Measurements from ENCODE around the gene GNB1.

Gene GNB1

DNA sequence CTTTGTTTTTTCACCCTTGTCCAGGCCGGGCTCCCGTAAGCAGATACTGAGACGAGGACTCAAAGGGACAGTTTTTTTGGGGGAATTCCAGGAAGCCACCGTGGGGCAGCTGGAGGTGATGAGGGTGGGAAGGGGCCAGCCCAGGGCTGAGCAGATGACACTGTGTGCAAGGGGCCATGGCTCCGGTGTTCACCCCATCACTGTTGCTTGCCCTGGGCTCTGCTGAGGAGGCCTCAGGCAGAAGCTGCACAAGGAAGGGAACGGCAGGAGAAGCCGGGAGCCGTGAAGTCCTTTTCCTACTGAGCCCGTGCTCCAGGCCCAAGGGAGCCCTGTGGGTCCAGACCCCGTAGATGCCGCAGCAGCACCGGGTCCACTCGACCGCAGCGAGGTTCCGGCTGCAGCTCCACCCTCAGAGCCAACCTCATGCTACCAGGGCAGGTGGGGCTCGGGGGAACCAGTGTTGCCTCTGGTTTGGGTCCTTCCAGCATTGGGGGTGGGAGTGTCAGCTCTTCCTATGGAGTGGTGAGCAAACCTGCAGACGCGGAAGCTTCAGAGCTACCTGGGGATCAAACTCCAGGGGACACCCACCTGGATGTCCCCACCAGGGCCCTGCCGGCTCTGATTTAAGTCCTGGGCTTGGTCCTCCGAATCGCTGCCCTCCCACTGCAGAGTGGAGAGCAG lies 19.9 kb upstream of the GNB1 start:
- no peak for DNase-seq (ENCODE audit: low read depth, low spot score)

- DNase-seq (ENCODE audit: low read depth, low spot score), result no peak
Measured at GRCh38 chr1:1910033-1910465, 19.2 kb upstream of the GNB1 start.

- DNase-seq (ENCODE audit: low read depth, low spot score), result no peak
Measured at GRCh38 chr1:1908506-1908791, 17.6 kb upstream of the GNB1 start.

DNA sequence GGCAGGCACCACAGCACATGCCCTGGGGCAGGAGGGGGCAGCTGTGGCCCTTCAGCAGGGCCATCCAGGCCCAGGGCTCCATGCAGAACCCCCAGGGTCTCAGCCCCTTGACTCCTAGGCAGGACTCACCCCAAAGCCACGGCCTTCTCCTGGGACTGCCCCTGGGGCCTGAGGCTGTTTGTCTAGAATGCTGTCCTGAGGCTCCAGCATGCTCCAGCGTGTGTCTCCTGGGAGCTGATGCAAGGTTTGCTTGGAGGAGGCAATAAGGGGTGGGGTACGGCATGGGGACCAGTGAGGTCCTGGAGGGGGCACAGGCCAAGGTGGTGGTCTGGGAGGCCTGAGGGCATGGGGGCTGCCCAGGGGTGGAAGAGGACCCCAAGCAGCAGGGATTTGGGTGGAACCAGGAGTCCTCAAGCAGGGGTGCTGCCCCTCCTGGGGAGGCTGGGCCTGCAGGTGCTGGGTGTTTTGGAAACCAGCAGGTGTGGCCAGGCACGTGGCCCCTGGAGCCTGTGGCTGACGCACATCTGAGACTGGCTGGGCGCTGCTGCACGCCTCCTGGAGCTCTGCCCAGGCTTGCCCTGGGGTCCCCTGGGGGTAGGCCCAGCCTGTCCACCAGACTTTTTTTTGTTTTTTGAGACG lies 16.3 kb upstream of the GNB1 start:
- DNase-seq (ENCODE audit: low read depth, low spot score), result no peak

- DNase-seq (ENCODE audit: low read depth, low spot score), result peak; percentile 54
Measured at GRCh38 chr1:1906185-1907097, 15.6 kb upstream of the GNB1 start.

- DNase-seq (ENCODE audit: low read depth, low spot score), result no peak
Measured at GRCh38 chr1:1903224-1903623, 12.3 kb upstream of the GNB1 start.

DNA sequence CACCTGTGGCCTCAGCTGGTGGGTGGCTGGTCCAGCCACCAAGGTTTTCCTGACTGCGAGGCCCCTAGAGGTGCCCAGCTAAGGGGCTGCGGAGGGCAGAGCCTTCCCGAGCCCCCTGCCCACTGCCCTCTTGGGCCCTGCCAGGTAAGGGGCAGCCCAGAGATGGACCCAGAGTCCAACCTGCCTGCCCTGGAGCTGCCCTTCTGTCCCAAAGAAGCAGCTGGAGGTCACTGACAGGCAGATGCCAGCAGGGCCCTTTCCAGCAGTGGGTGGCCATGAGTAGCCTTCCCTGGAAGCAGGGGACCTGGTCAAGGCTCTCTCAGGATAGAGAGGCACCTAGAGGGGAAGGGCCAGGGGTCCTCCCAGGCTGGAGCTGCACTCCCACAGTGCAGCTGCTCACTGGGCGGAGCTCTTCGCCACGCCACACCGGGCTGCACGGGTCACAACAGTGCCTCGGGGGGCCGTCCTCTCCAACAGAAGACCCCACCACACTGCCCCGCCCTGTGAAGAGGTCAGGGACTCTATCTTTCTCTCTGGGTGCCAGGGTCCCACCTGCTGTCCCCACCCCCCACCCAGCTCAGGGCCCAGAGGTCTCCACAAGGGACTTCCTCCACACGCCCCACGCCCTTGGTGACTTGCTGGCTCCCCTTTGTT lies 10.9 kb upstream of the GNB1 start:
- no peak for DNase-seq (ENCODE audit: low read depth, low spot score)

GRCh38 chr1:1900883-1901640 lies 10.2 kb upstream of the GNB1 start:
- no peak for DNase-seq (ENCODE audit: low read depth, low spot score)

- DNase-seq (ENCODE audit: low read depth, low spot score), result no peak
Measured at GRCh38 chr1:1899967-1900327, 9.1 kb upstream of the GNB1 start.

DNA sequence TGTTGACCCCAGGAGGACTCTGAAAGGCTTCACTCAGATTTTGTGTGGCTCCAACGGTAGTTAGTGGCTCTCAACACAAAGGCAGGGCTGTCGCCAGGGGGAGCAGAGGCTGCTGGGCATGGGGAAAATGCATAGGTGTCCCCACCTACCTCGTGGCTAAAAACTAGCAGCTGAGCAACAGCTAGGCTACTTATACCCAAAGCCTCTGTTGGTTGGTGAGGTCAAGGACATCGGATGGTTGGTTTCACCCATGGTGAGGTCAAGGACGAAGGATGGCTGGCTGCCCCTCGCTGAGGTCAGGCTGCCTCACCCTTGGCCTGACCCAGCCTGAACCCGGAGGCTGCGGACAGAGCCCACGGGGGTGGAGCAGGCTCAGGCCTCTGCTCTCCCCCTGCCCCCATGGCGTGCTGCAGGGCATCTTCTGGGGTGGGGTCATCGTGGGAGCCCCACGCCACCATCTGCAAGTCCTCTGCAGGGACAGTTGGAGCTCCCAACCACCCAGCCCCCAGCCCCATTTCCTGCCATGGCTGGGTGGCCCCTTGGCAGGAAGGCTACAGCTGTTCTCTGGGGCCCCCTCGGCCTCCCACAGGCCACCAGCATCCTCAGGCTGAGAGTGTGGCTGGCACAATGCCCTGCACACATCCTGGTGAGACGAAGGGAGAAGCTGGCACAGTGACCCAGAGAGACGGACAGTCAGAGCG lies 8.5 kb upstream of the GNB1 start:
- no peak for DNase-seq (ENCODE audit: low read depth, low spot score)

DNA sequence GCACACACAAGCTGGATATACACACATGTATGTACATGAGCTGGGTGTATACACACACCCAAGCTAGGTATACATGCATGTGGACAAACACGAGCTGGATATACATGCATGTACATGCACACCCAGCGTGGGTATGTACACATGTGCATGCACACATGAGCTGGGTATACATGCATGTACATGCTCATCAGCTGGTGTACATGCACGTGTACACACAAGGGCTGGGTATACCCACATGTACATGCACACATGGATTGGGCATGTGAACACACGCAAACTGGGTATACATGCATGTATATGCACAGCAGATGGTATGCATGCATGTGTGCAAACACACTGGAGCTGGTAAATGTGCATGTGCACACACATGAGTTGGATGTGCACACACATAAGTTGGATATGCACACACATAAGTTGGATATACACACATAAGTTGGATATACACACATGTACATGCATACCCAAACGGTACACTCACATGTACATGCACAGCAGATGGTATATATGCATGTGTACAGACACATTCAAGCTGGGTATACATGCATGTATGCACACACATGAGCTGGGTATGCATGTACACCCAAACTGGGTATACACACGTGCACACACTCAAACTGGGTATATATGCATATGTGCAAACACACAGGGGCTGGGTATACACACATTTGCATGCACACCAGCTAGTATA lies 7.5 kb upstream of the GNB1 start:
- DNase-seq (ENCODE audit: low read depth, low spot score), result no peak

GRCh38 chr1:1895456-1896336 lies 4.8 kb upstream of the GNB1 start:
- DNase-seq (ENCODE audit: low read depth, low spot score), result no peak

GRCh38 chr1:1895060-1895418 lies 4.2 kb upstream of the GNB1 start:
- DNase-seq (ENCODE audit: low read depth, low spot score), result no peak

- DNase-seq (ENCODE audit: low read depth, low spot score), result no peak
Measured at GRCh38 chr1:1894354-1895059, 3.6 kb upstream of the GNB1 start.

DNA sequence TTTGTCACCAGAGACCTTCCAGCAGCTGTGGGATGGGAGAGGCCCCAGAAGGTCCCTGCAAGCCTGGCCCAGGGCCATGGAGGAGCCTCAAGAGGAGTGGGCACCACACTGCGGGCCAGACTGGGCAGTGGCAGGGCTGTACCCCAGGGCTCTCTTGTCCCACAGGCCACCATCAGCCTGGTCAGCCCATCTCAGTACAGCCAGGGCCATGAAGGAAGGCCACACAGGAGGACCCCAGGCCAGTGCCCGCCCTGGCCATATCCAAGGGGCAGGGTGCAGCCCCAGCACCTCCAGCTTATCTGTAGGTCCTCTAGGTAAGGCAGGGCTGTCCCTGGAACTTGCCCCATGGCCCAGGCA lies 3.1 kb upstream of the GNB1 start:
- no peak for DNase-seq (ENCODE audit: low read depth, low spot score)

DNA sequence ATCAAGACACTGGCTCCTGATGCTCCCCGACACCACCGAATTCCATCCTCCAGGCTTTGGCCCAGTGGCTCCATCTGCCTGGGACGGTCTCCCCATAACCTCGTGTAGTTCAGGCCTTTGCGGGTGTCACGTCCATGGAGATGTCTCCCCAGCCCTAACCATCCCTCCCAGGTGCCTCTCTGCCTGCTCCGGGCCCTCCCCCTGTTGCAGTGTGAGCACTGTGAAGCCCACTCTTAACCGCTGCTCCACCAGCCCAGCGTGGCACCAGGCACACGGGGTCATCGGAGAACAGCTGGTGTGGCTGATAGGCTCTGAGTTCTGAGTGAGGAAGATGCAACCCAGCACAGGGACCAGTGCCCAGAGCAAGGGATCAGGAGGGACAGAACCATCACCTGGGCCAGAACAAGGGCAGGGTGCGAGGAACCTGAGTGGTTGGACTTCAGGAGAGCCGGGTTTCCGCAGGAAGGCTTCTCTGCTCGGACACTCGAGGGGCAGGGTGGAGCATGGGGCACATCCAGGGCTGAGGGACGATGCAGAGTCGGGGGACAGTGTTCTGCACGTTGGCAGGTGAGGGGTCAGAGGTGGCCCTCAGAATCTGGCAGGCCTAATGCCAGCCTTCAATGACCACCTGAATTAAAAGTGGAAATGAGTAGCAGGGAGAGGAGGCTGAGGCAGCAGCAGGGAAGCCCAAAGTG lies 2.6 kb upstream of the GNB1 start:
- DNase-seq (ENCODE audit: low read depth, low spot score), result no peak

DNA sequence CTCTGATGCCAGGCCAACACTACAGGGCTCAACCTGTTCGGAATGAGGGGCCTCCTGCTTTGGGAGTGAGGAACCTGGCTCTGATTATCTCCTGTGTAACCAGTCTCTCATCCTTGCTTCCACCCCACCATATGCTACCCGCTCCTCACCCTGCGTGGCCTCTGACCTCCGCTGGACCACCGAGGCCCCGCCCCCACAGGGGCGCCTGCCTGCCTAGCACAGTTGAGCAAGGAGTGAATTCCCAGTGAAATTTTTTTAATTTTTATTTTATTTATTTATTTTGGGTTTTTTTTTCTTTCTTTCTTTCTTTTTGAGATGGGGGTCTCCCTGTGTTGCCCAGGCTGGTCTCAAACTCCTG lies 1.9 kb upstream of the GNB1 start:
- no peak for DNase-seq (ENCODE audit: low read depth, low spot score)

GRCh38 chr1:1892079-1892762 lies 1.3 kb upstream of the GNB1 start:
- no peak for DNase-seq (ENCODE audit: low read depth, low spot score)

All from smooth muscle cell of the brain vasculature (primary cell).